ENCODE measurements around the gene ZNF865. TPM values are rescaled to one million over a fixed set of nuclear protein-coding genes. Genes with fewer than 3 reads are reported as not detected.
A peak's percentile ranks its signal among the peaks of the same experiment; 100 is the strongest.

ZNF865 gene
- total and polyA plus RNA-seq, 2 of the 4 experiments (the other 2 are of a cell fraction): under 0.01 to 4.6 TPM

GRCh38 chr19:55644191-55644833 lies 38.9 kb downstream of the ZNF865 start:
- ATAC-seq (ENCODE audit: low read depth) (no peak), DNase-seq (no peak)
- peak overlapping the region; percentile 19 for H4K91ac ChIP-seq (ENCODE audit: insufficient read depth, low read depth, low read length)
- H3K23ac ChIP-seq (ENCODE audit: low read depth, low read length): peak overlapping the region; percentile 72; the same call in 1 of the 2 replicates
- intact Hi-C loops (cut with micrococcal nuclease) (no loop called here), dilution Hi-C loops (cut with HindIII; ENCODE audit: low sequenced_read_pairs, unreplicated experiment) (no loop called here), in situ Hi-C loops (cut with MboI; ENCODE audit: low sequenced_read_pairs) (loop anchor here (25.0 kb wide), 2 partner anchors 357 to 532 kb away; partner anchors contain the start of genes BRSK1, HSPBP1 and PPP1R12C)
- peak overlapping the region; percentile 29 for H3K56ac ChIP-seq (ENCODE audit: extremely low read depth, insufficient read depth, low read length)
- peaks cover 16% of the 10 kb centered on the region for H3K4me1 ChIP-seq (ENCODE audit: control insufficient read depth, insufficient read depth, low read length)
- H3K79me1 ChIP-seq (ENCODE audit: low read depth in 1 of 2, low read length in 2 of 2): peaks cover 30 to 77% of the 10 kb centered on the region in 2 experiments
- ChIA-PET POLR2A (ENCODE audit: unreplicated experiment) (interaction anchor here (1.0 kb wide), 1 partner anchor 10 kb away, joined by 4 read pairs; no protein-coding TSS in a partner anchor), CTCF (no interaction called here)
- no peak overlapping the region for H2BK15ac ChIP-seq (ENCODE audit: low read depth, low read length)
- no peak for TF ChIP-seq MXI1 (IDR thresholded peaks at IDR 0.05; ENCODE audit: borderline replicate concordance, low read depth, low read length)
- TF ChIP-seq MAZ (IDR thresholded peaks at IDR 0.05; ENCODE audit: borderline replicate concordance, low read depth, low read length): no peak
- TF ChIP-seq MAFK (IDR thresholded peaks at IDR 0.05; ENCODE audit: low read depth, low read length): no peak
- no peak for TF ChIP-seq BHLHE40 (IDR thresholded peaks at IDR 0.05; ENCODE audit: low read depth, low read length)
- TF ChIP-seq CEBPB (IDR thresholded peaks at IDR 0.05; ENCODE audit: low read depth, low read length): no peak
- TF ChIP-seq POLR2A (IDR thresholded peaks at IDR 0.05; ENCODE audit: low read depth, low read length): no peak
- no peak for TF ChIP-seq RCOR1 (IDR thresholded peaks at IDR 0.05; ENCODE audit: insufficient replicate concordance, low read length)
- no peak for TF ChIP-seq RAD21 (IDR thresholded peaks at IDR 0.05; ENCODE audit: low read length)
- TF ChIP-seq ELK1 (IDR thresholded peaks at IDR 0.05; ENCODE audit: borderline replicate concordance, low read depth, low read length): no peak
- TF ChIP-seq CHD1 (IDR thresholded peaks at IDR 0.05; ENCODE audit: low read depth, low read length): no peak
- no peak for TF ChIP-seq RFX5 (IDR thresholded peaks at IDR 0.05; ENCODE audit: low read depth, low read length)
- TF ChIP-seq FOS (IDR thresholded peaks at IDR 0.05; ENCODE audit: low read depth, low read length): no peak
- TF ChIP-seq SMC3 (IDR thresholded peaks at IDR 0.05; ENCODE audit: low read depth, low read length): no peak
- BruUV-seq (replicated peaks): no TSS peak
- H2BK20ac ChIP-seq (ENCODE audit: low read depth, low read length): no peak overlapping the region
- no peak overlapping the region for H2AFZ ChIP-seq (replicated peaks; ENCODE audit: low read length, poor library complexity)
- H4K20me1 ChIP-seq (ENCODE audit: insufficient read depth, low read length): no peaks in the 10 kb centered on the region
- WGBS, 2 experiments (ENCODE audit: extremely low coverage in 2 of 2, insufficient read length in 1 of 2): 0% methylated on average over 2 of the region's 12 CpGs; no CpG with 5 or more reads in 1 of the 2 experiments
- peak overlapping the region; percentile 84 for H3K9ac ChIP-seq (ENCODE audit: low read depth, low read length)
- peak overlapping the region; percentile 74 for H3K4me3 ChIP-seq (ENCODE audit: insufficient read depth, low read depth, low read length)
- peak overlapping the region; percentile 96 for H2AK9ac ChIP-seq (replicated peaks; ENCODE audit: low read depth, low read length, poor library complexity)
- H2AK5ac ChIP-seq (ENCODE audit: low read depth, low read length): peak overlapping the region; percentile 97
- H2BK120ac ChIP-seq (ENCODE audit: low read depth, low read length): no peak overlapping the region; the same call in 1 of the 2 replicates
- peak overlapping the region; percentile 71 for H3K27ac ChIP-seq (ENCODE audit: insufficient read depth, low read length)
- H3K14ac ChIP-seq (replicated peaks; ENCODE audit: low read depth, low read length): peak overlapping the region; percentile 89; the same call in 1 of the 2 replicates
- peak overlapping the region; percentile 14 for H4K5ac ChIP-seq (ENCODE audit: low read depth, low read length)
- H3K4ac ChIP-seq (ENCODE audit: low read depth, low read length): peak overlapping the region; percentile 79
- H3K18ac ChIP-seq (ENCODE audit: low read depth, low read length): no peak overlapping the region
- peak overlapping the region; percentile 68 to 72; a peak in 2 of 4 replicates for H4K8ac ChIP-seq (ENCODE audit: low read depth in 2 of 2, low read length in 2 of 2)
- H2BK5ac ChIP-seq (ENCODE audit: low read depth, low read length, poor library complexity, severe bottlenecking): peak overlapping the region; percentile 1
- H3K4me2 ChIP-seq (ENCODE audit: low read depth, low read length): peak overlapping the region; percentile 87
- H3K27me3 ChIP-seq (ENCODE audit: control insufficient read depth, insufficient read depth, low read length): no peaks in the 10 kb centered on the region
- peaks cover 13% of the 10 kb centered on the region for H3K36me3 ChIP-seq (ENCODE audit: control insufficient read depth, insufficient read depth, low read length)
- H3K9me1 ChIP-seq (ENCODE audit: insufficient read depth, low read length): no peaks in the 10 kb centered on the region
- no peaks in the 10 kb centered on the region for H3K9me3 ChIP-seq (ENCODE audit: control insufficient read depth, insufficient read depth, low read length)

Measured in IMR-90 (cell line).